ENCODE measurements around the gene MAEL.

Gene MAEL

GRCh38 chr1:167071286-167071685 lies 82.2 kb downstream of the MAEL start:
- H3K9ac ChIP-seq (ENCODE audit: low read depth, low read length): no peak overlapping the region
- H3K27ac ChIP-seq (ENCODE audit: low read depth, low read length): no peak overlapping the region
- 96% methylated on average over 8 of the region's 8 CpGs for WGBS
- no peaks in the 10 kb centered on the region for H3K9me3 ChIP-seq (ENCODE audit: insufficient read depth, low read depth, low read length)
- H3K4me1 ChIP-seq (ENCODE audit: insufficient read depth, low read length): no peaks in the 10 kb centered on the region
- no peaks in the 10 kb centered on the region for H3K36me3 ChIP-seq (ENCODE audit: insufficient read depth, low read length)
- H3K4me3 ChIP-seq (ENCODE audit: low read length): no peak overlapping the region
- H3K27me3 ChIP-seq (ENCODE audit: insufficient read depth, low read length): no peaks in the 10 kb centered on the region

Data from HUES64 (cell line).